ENCODE measurements around the gene ZIC3.

- TF ChIP-seq EZH2 (IDR thresholded peaks at IDR 0.05; ENCODE audit: low read depth, unreplicated experiment) (no peak), STAT1 (IDR thresholded peaks at IDR 0.05; ENCODE audit: unreplicated experiment) (no peak), CTCF (conservative IDR thresholded peaks at IDR 0.05; ENCODE audit: low read depth in 2 of 2) (no peak), ZNF114 (CRISPR knock-in tag; IDR thresholded peaks at IDR 0.05) (no peak), POLR2AphosphoS5 (IDR thresholded peaks at IDR 0.05; ENCODE audit: low read depth) (no peak), REST (IDR thresholded peaks at IDR 0.05; ENCODE audit: unreplicated experiment) (no peak), CREB1 (CRISPR knock-in tag; IDR thresholded peaks at IDR 0.05; ENCODE audit: low read depth) (no peak), EZH2phosphoT487 (IDR thresholded peaks at IDR 0.05; ENCODE audit: unreplicated experiment) (no peak), NANOG (IDR thresholded peaks at IDR 0.05; ENCODE audit: borderline replicate concordance) (no peak), ZNF331 (CRISPR knock-in tag; IDR thresholded peaks at IDR 0.05; ENCODE audit: low read depth) (no peak), ETS1 (IDR thresholded peaks at IDR 0.05) (no peak)
Observed at GRCh38 chrX:137566746-137567679, 1.1 kb downstream of the ZIC3 start.
